Activated CD8-positive, alpha-beta memory T cell treated with anti-CD3 and anti-CD28 coated beads for 1 hour (primary cell): ENCODE results near the gene AP1S3.

Experiments used
- DNase-seq, 2 donors: peaks; one replicate each; pipeline ENCODE4 v3.0.0-alpha.2; 2020; ENCODE audit warnings: low read depth in 1 of 2; ENCODE audit errors: extremely low read depth in 1 of 2

AP1S3 gene

DNA sequence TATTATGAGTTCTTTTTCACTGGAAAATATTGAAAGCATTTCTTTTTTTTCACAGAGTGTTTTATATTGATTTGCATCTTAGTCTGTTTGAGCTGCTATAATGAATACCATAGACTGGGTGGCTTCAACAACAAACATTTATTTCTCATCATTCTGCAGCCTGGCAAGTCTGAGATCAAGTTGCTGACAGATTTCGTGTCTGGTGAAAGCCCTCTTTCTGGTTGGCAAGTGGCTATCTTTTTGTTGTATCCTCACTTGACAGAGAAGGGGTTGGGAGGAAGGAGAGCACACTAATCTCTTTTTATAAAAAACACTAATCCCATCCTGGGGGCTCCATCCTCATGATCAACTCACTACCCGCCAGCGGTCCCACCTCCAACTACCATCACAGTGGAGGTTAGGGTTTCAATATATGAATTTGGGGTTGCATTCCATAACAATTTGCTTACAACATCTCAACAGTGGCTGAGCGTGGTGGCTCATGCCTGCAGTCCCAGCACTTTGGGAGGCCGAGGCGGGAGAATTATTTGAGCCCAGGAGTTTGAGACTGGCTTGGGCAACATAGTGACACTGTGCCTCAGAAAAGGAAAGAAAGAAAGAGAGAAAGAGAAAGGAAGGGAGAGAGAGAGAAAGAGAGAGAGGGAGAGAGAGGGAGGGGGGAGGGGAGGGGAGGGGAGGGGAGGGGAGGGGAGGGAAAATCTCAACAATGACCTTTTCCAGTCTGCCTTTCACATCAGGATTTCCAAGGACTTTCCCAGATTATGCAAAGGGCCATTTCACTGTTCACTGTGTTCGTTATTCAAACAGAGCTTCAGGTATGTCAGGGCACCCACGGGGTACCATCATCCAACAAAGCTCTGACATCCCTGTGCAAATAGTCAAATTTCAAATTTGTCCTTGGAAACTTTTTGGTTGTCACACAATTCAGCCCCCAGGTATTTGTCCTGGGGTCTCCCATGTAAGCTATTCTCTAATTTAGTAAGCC, 111.1 kb downstream of the AP1S3 start:
- no peak for DNase-seq

DNA sequence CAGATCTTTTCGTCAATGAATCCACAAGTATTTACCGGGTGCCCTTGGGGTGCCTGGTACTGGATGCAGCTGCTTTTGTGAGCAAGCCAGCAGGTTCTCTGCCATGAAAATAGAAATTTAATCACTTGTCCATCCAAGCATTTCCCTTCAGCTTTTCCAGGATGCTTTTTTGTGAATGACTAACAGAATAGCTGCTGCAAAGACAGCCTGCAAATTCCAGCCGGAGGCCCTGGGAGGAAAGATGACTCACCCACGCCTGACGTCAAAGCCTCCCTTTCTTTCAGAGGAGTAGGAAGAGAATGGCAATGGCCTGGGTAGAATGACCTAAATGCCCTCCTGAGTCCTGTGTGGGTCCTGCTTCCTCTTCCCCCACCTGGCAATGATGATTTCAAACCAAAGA, 111.9 kb downstream of the AP1S3 start:
- no peak for DNase-seq

DNA sequence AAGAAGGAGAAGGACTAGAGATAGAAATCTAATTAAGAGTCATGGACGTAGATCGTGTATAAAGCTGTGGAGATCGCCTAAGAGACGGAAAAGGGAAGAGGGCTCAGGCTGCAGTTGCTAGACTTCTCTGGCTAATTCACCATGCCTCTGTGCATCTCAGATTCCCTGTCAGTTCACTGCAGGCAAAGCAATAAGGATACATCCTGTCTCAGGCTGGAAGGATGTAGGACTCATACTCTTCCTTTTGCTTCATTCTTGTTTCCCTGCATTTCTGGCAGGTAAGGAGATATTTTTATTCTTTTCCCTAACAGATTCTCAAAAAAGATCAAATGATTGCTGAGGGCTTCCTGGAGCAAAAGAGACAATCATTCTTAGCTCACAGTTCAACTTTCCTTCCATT, 112.5 kb downstream of the AP1S3 start:
- no peak for DNase-seq

DNA sequence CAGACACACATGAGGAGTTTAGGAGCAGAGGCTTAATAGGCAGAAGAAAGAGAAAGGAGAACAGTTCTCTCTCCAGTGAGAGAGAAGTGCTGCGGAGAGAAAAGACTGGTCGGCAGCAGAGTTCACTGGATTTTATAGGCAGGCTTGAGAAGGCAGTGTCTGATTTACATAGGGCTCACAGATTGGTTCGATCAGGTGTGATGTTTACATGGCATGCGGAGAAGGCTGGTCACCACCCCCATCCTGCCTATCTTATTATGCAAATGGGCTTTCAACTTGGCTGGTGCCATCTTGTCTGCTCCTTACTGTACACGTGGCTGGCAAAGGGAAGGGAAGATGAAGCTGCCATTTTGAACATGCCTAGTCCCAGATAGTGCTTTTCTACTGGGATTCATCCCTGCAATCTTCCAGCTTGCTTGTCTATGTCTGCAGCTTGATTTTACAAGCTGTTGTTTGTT, 113.4 kb downstream of the AP1S3 start:
- no peak for DNase-seq

DNA sequence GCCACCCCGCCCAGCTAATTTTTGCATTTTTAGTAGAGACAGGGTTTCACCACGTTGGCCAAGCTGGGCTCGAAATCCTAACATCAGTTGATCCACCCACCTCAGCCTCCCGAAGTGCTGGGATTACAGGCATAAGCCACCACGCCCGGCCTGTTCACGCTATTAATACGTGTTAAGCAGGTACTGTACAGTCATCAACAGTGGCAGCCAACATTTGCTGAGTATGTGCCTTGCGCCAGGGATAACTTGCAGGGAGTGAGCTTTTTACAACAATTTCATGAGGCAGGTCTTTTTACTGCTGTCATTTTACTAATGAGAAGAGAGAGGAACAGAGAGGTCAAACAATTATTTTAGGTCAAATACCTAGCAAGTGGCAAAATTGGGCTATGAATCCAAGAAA, 115.2 kb downstream of the AP1S3 start:
- no peak for DNase-seq

DNA sequence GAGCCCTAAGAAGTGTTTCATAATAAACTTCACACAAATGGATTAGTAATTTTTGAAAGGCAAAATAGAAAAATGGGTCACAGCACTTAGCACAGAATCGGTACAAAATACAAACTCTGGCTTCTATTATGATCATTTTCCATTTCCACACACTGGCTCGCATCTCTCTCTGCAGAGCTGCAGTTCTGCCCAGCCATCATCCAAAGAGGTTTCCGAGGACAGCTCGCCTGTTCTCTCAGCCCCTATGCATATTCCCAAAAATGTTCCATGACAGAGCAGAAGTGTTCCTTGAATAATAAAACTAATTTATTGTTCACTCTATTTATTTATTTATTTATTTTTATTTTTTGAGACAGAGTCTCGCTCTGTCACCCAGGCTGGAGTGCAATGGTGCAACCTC, 115.6 kb downstream of the AP1S3 start:
- DNase-seq = no peak

DNA sequence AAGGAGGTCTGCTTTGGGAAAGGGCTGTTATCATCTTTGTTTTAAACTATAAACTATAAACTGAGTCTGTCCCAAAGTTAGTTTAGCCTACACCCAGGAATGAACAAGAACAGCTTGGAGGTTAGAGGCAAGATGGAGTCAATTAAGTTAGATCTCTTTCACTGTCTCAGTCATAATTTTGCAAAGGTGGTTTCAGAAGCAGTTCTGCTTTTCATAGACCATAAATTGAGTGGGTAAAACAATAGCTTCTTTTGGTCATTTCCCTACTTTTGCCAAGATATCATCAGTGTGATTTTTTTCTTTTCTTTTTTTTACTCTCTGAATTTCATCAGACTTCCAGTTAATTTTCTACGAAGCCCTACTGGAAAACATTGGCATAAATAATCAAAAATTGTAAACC, 117.0 kb downstream of the AP1S3 start:
- no peak for DNase-seq

DNA sequence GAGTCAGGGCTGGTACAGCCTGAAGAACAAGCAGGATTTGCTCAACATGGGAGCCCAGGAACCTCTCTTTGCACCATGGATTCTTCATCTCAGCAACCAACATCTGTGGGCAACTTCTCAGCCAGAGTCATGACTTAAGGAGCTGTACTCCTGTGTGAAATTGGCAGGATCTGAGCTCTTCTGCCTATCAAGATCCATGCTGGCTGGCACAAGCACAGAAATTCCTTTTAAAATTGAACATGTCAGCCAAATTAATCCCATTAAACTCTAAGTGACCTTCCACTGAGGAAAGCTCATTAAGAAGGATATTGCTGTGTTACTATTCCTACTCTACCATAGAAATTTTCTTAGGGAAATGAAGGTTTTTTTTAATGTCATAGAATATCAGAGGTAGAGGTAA, 124.7 kb downstream of the AP1S3 start:
- no peak for DNase-seq

DNA sequence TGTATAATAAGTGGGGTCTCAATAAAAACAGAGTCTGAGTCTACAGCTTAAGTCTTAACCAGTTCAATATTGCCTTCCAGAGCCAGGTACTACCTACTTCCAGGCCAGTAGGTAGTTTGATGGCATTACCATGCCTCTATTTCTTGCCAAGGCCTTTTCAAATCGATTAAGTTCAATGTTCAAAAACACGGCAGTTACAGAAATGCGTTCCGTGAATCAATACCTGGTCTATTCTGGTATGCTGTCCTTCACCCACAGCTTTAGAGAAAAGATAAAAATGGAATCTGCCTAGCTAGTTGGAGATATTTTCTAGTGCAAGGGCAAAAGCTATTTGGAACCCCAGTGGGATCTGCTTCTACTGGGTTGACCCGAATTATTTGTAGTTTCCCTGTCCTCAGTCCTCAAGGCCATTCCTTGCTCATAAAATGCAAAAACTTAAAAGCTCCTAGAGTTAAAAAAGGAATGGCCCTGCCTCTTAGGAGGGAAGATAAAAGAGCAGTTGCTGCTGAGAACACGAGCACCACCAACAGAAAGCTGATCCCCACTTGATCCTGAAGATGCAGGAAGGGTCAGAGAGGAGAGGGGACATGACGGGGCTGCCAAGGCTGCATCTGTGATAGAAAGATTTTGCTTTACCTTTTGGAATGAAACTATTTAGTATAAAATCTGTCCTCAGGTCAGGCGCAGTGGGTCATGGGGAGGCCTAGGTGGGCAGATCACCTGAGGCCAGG, 125.6 kb downstream of the AP1S3 start:
- DNase-seq = no peak
